ENCODE results near the gene CACNA1G.

Gene CACNA1G

GRCh38 chr17:50641357-50641756, 80.8 kb downstream of the CACNA1G start:
- Histone ChIP-seq H3K4me2 (ENCODE audit: low read length) (peak overlapping the region; percentile 1), H3K9ac (ENCODE audit: low read depth, low read length) (peak overlapping the region; percentile 1), H3K9me3 (replicated peaks; ENCODE audit: low read length) (no peaks in the 10 kb centered on the region), H3K36me3 (ENCODE audit: insufficient read depth, low read length) (peaks cover 21% of the 10 kb centered on the region), H3K4me3 (ENCODE audit: low read length) (no peak overlapping the region), H3K4me1 (ENCODE audit: control insufficient read depth, insufficient read depth, low read length) (peaks cover 51% of the 10 kb centered on the region), H3K27me3 (ENCODE audit: control insufficient read depth, insufficient read depth, low read length) (no peaks in the 10 kb centered on the region)

- no peaks in the 10 kb centered on the region for H3K27me3 ChIP-seq (ENCODE audit: control insufficient read depth, insufficient read depth, low read length)
- H3K9ac ChIP-seq (ENCODE audit: low read depth, low read length) = no peak overlapping the region
- H3K4me1 ChIP-seq (ENCODE audit: control insufficient read depth, insufficient read depth, low read length) = peaks cover 42% of the 10 kb centered on the region
- H3K36me3 ChIP-seq (ENCODE audit: insufficient read depth, low read length) = peaks cover 19% of the 10 kb centered on the region
- H3K9me3 ChIP-seq (replicated peaks; ENCODE audit: low read length) = no peaks in the 10 kb centered on the region
- no peak overlapping the region for H3K4me3 ChIP-seq (ENCODE audit: low read length)
- H3K4me2 ChIP-seq (ENCODE audit: low read length) = no peak overlapping the region
Observed at GRCh38 chr17:50642071-50642721, 81.7 kb downstream of the CACNA1G start.

GRCh38 chr17:50642722-50643656, 82.5 kb downstream of the CACNA1G start:
- Histone ChIP-seq H3K4me1 (ENCODE audit: control insufficient read depth, insufficient read depth, low read length) (peaks cover 34% of the 10 kb centered on the region), H3K9ac (ENCODE audit: low read depth, low read length) (no peak overlapping the region), H3K9me3 (replicated peaks; ENCODE audit: low read length) (no peaks in the 10 kb centered on the region), H3K27me3 (ENCODE audit: control insufficient read depth, insufficient read depth, low read length) (no peaks in the 10 kb centered on the region), H3K4me2 (ENCODE audit: low read length) (no peak overlapping the region), H3K4me3 (ENCODE audit: low read length) (no peak overlapping the region), H3K36me3 (ENCODE audit: insufficient read depth, low read length) (peaks cover 19% of the 10 kb centered on the region)

GRCh38 chr17:50645748-50646682, 85.5 kb downstream of the CACNA1G start:
- Histone ChIP-seq H3K4me3 (ENCODE audit: low read length) (no peak overlapping the region), H3K4me2 (ENCODE audit: low read length) (no peak overlapping the region), H3K9ac (ENCODE audit: low read depth, low read length) (no peak overlapping the region), H3K9me3 (replicated peaks; ENCODE audit: low read length) (no peaks in the 10 kb centered on the region), H3K27me3 (ENCODE audit: control insufficient read depth, insufficient read depth, low read length) (no peaks in the 10 kb centered on the region), H3K4me1 (ENCODE audit: control insufficient read depth, insufficient read depth, low read length) (peaks cover 7% of the 10 kb centered on the region), H3K36me3 (ENCODE audit: insufficient read depth, low read length) (peaks cover 19% of the 10 kb centered on the region)

GRCh38 chr17:50647187-50647586, 86.7 kb downstream of the CACNA1G start:
- H3K27me3 ChIP-seq (ENCODE audit: control insufficient read depth, insufficient read depth, low read length) = no peaks in the 10 kb centered on the region
- H3K9ac ChIP-seq (ENCODE audit: low read depth, low read length) = no peak overlapping the region
- no peaks in the 10 kb centered on the region for H3K4me1 ChIP-seq (ENCODE audit: control insufficient read depth, insufficient read depth, low read length)
- no peaks in the 10 kb centered on the region for H3K9me3 ChIP-seq (replicated peaks; ENCODE audit: low read length)
- peaks cover 16% of the 10 kb centered on the region for H3K36me3 ChIP-seq (ENCODE audit: insufficient read depth, low read length)
- H3K4me2 ChIP-seq (ENCODE audit: low read length) = no peak overlapping the region
- H3K4me3 ChIP-seq (ENCODE audit: low read length) = no peak overlapping the region

GRCh38 chr17:50649042-50649908, 88.8 kb downstream of the CACNA1G start:
- H3K36me3 ChIP-seq (ENCODE audit: insufficient read depth, low read length) = peaks cover 3% of the 10 kb centered on the region
- no peak overlapping the region for H3K4me2 ChIP-seq (ENCODE audit: low read length)

GRCh38 chr17:50651661-50652060, 91.1 kb downstream of the CACNA1G start:
- no peak overlapping the region for H3K4me3 ChIP-seq (ENCODE audit: low read length)
- no peaks in the 10 kb centered on the region for H3K9me3 ChIP-seq (replicated peaks; ENCODE audit: low read length)
- no peak overlapping the region for H3K9ac ChIP-seq (ENCODE audit: low read depth, low read length)
- H3K4me1 ChIP-seq (ENCODE audit: control insufficient read depth, insufficient read depth, low read length) = no peaks in the 10 kb centered on the region
- peaks cover 3% of the 10 kb centered on the region for H3K36me3 ChIP-seq (ENCODE audit: insufficient read depth, low read length)
- H3K4me2 ChIP-seq (ENCODE audit: low read length) = no peak overlapping the region
- H3K27me3 ChIP-seq (ENCODE audit: control insufficient read depth, insufficient read depth, low read length) = no peaks in the 10 kb centered on the region

More at GRCh38 chr17:50649042-50649908, 88.8 kb downstream of the CACNA1G start:
- no peaks in the 10 kb centered on the region for H3K4me1 ChIP-seq (ENCODE audit: control insufficient read depth, insufficient read depth, low read length)
- no peak overlapping the region for H3K4me3 ChIP-seq (ENCODE audit: low read length)
- H3K9ac ChIP-seq (ENCODE audit: low read depth, low read length) = no peak overlapping the region
- no peaks in the 10 kb centered on the region for H3K27me3 ChIP-seq (ENCODE audit: control insufficient read depth, insufficient read depth, low read length)
- no peaks in the 10 kb centered on the region for H3K9me3 ChIP-seq (replicated peaks; ENCODE audit: low read length)

GRCh38 chr17:50653738-50654137, 93.2 kb downstream of the CACNA1G start:
- Histone ChIP-seq H3K4me1 (ENCODE audit: control insufficient read depth, insufficient read depth, low read length) (no peaks in the 10 kb centered on the region), H3K36me3 (ENCODE audit: insufficient read depth, low read length) (peaks cover 10% of the 10 kb centered on the region), H3K4me2 (ENCODE audit: low read length) (no peak overlapping the region), H3K9ac (ENCODE audit: low read depth, low read length) (no peak overlapping the region), H3K27me3 (ENCODE audit: control insufficient read depth, insufficient read depth, low read length) (no peaks in the 10 kb centered on the region), H3K9me3 (replicated peaks; ENCODE audit: low read length) (no peaks in the 10 kb centered on the region), H3K4me3 (ENCODE audit: low read length) (no peak overlapping the region)

GRCh38 chr17:50656509-50656908, 96.0 kb downstream of the CACNA1G start:
- peaks cover 22% of the 10 kb centered on the region for H3K4me1 ChIP-seq (ENCODE audit: control insufficient read depth, insufficient read depth, low read length)
- H3K9ac ChIP-seq (ENCODE audit: low read depth, low read length) = no peak overlapping the region
- no peak overlapping the region for H3K4me3 ChIP-seq (ENCODE audit: low read length)
- H3K9me3 ChIP-seq (replicated peaks; ENCODE audit: low read length) = no peaks in the 10 kb centered on the region
- no peak overlapping the region for H3K4me2 ChIP-seq (ENCODE audit: low read length)
- peaks cover 27% of the 10 kb centered on the region for H3K36me3 ChIP-seq (ENCODE audit: insufficient read depth, low read length)
- H3K27me3 ChIP-seq (ENCODE audit: control insufficient read depth, insufficient read depth, low read length) = no peaks in the 10 kb centered on the region

GRCh38 chr17:50657054-50657453, 96.5 kb downstream of the CACNA1G start:
- H3K4me2 ChIP-seq (ENCODE audit: low read length) = no peak overlapping the region
- no peak overlapping the region for H3K9ac ChIP-seq (ENCODE audit: low read depth, low read length)
- no peak overlapping the region for H3K4me3 ChIP-seq (ENCODE audit: low read length)
- H3K27me3 ChIP-seq (ENCODE audit: control insufficient read depth, insufficient read depth, low read length) = no peaks in the 10 kb centered on the region
- peaks cover 28% of the 10 kb centered on the region for H3K36me3 ChIP-seq (ENCODE audit: insufficient read depth, low read length)
- no peaks in the 10 kb centered on the region for H3K9me3 ChIP-seq (replicated peaks; ENCODE audit: low read length)
- H3K4me1 ChIP-seq (ENCODE audit: control insufficient read depth, insufficient read depth, low read length) = peaks cover 28% of the 10 kb centered on the region

Measured in skeletal muscle satellite cell (primary cell).